NCI-H2107 (cell line): ENCODE results near the gene POM121C.
"Not testable (repeated sequence)": the region's sequence is repeated elsewhere in the genome, so short reads cannot be mapped to it uniquely, and the experiment has no call there.

ENCODE experiments used
- DNase-seq: peaks from one replicate; lab custom pipeline; 2025; lab: John Stamatoyannopoulos, UW

Gene POM121C

DNA sequence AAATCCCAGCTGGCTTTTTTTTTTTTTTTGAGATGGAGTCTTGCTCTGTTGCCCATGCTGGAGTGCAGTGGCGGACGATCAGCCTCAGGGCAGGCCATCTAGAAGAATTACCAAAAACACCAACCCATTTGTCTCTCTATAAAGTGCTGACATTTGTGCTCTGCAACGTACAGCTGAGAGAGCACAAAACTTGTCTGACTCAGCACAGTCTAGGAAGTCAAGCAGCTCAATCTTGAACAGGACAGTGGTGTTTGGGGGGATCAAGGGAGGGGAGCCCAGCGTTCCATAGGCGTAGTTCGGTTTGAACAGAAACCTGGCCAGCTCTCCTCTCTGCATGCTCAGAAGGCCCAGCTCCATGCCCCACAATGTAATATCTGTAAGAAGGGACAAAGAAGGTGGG, 92.9 kb downstream of the POM121C start:
- not testable (repeated sequence) for DNase-seq

DNA sequence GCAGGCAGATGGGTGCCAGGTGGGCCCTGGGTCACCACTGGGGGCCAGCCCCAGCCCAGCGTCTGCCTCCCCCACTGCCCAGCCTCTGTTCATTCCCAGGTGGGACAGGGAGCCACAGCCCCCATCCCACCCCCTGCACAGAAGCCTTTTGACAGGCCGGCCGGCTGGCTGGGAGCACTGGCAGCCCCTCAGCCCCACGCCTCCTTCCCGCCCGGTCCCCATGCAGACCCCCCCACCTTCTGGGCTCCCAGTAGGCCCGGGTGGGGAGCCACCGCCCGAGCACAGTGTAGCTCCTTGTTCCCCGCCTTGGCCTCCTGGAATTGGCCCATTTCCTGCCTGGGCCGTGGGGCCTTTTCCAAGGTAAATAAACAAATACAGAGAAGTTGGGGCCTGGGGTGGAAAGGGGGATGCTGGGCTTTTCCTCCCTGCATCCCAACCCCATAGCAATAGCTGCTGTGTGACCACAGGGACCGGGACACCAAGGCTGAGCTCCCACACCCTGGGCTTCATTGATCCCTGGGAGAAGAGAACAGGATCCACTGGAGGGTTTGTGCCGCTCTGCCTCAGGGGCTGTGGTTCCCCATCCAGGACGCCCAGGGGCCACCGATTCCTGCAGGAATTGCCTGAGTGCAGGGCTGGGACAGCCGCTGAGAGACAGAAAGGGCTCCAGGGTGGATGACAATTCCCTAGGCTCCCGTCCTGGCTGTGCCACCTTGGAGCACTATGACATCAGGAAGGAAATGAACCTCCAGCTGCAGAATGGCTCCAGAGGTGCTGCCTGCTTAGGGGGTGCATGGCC, 111.4 kb downstream of the POM121C start:
- not testable (repeated sequence) for DNase-seq

DNA sequence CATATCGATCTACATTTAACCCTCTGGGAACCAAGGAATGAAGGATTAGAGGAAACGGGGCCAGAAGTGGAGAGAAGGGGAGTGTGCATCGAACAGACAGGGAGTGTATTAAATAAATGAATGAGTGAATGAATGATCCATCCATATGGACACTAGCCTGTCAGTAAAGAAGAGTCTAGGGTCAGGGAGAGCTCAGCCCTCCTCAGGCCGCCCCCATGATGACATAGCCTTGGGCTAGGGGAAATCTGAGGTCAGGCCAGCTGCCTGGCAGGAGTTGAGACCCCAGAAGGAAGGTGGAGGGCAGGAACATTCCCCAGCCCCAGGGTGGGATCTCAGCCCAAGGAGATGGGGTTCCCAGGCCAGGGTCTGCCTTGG, 112.0 kb downstream of the POM121C start:
- not testable (repeated sequence) for DNase-seq

DNA sequence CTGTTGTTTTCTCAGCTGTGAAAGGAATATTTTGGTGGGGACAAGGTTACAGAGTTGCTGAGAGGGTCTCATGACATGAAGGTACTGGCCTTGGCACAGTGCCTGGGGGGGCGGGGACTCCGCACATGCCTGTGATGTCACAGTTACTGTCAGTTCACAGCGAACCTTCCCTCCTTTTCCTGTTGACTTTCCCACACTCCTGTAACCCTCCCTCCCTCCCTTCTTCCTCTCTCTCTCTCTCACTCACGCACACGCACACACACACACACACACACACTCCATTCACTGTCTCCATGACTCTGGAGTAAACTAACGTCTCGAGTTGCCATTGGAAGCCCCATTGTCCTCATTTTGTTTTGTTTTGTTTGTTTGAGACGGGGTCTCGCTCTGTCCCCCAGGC, 118.8 kb downstream of the POM121C start:
- DNase-seq, result not testable (repeated sequence)
